Measurements from ENCODE around the gene KNDC1.
"Not testable (repeated sequence)": the region's sequence is repeated elsewhere in the genome, so short reads cannot be mapped to it uniquely, and the experiment has no call there.

Gene KNDC1

GRCh38 chr10:133159950-133160825, at the start of gene KNDC1:
KNDC1 (plus strand) TSS chr10:133160219; CDS start chr10:133160468, 249 bp downstream.
- no peak for DNase-seq

- DNase-seq = no peak
These were observed 49.3 kb upstream of the KNDC1 start for GRCh38 chr10:133110609-133111275.

GRCh38 chr10:133111640-133112039, 48.4 kb upstream of the KNDC1 start:
- not testable (repeated sequence) for DNase-seq

GRCh38 chr10:133113146-133113830, 46.7 kb upstream of the KNDC1 start:
- no peak for DNase-seq

- DNase-seq = no peak
These were observed 46.2 kb upstream of the KNDC1 start for GRCh38 chr10:133113847-133114246.

GRCh38 chr10:133114251-133114650, 45.8 kb upstream of the KNDC1 start:
- no peak for DNase-seq

- no peak for DNase-seq
These were observed 45.1 kb upstream of the KNDC1 start for GRCh38 chr10:133114726-133115452.

- DNase-seq = no peak
These were observed 44.6 kb upstream of the KNDC1 start for GRCh38 chr10:133115453-133115842.

GRCh38 chr10:133115976-133116375, 44.0 kb upstream of the KNDC1 start:
- no peak for DNase-seq

GRCh38 chr10:133116455-133116854, 43.6 kb upstream of the KNDC1 start:
- no peak for DNase-seq

- no peak for DNase-seq
These were observed 42.9 kb upstream of the KNDC1 start for GRCh38 chr10:133117036-133117687.

- no peak for DNase-seq
These were observed 42.3 kb upstream of the KNDC1 start for GRCh38 chr10:133117688-133118071.

GRCh38 chr10:133121479-133121878, 38.5 kb upstream of the KNDC1 start:
- no peak for DNase-seq

- no peak for DNase-seq
These were observed 37.7 kb upstream of the KNDC1 start for GRCh38 chr10:133122171-133122935.

GRCh38 chr10:133123050-133123745, 36.8 kb upstream of the KNDC1 start:
- no peak for DNase-seq

- no peak for DNase-seq
These were observed 36.2 kb upstream of the KNDC1 start for GRCh38 chr10:133123746-133124356.

- DNase-seq = no peak
These were observed 35.4 kb upstream of the KNDC1 start for GRCh38 chr10:133124357-133125211.

GRCh38 chr10:133125901-133126300, 34.1 kb upstream of the KNDC1 start:
- no peak for DNase-seq

Measured in COR-L47 (cell line).